Natural killer cell (primary cell): ENCODE measurements around the gene TMEM181. TPM values are rescaled to one million over a fixed set of nuclear protein-coding genes. Genes with fewer than 3 reads are reported as not detected.
A peak's percentile ranks its signal among the peaks of the same experiment; 100 is the strongest.
"Not testable (repeated sequence)": the region's sequence is repeated elsewhere in the genome, so short reads cannot be mapped to it uniquely, and the experiment has no call there.

Experiments
- ATAC-seq, 3 donors: fragments of 150-1000 bp in 2 of 3; fragments of 200-7000 bp in 1 of 3; cut with Tn5 transposase; 1 replicate in 1 of 3; 2 replicates in 2 of 3; pipeline ENCODE4 v1.10.0; 2021; ENCODE audit warnings: mild to moderate bottlenecking in 2 of 3, moderate library complexity in 2 of 3
- DNase-seq, 2 donors: peaks; one replicate each; pipeline versions ENCODE4 v3.0.0 to v3.0.0-alpha.2; 2013 to 2021; ENCODE audit warnings: mixed read lengths in 1 of 2
- H3K27ac ChIP-seq: one replicate; pipeline ENCODE4 v1.5.1; 2013; ENCODE audit warnings: mild to moderate bottlenecking, low read length
- H3K27me3 ChIP-seq: one replicate; pipeline ENCODE4 v1.6.1; 2013; ENCODE audit warnings: low read length; ENCODE audit not compliant: control insufficient read depth, insufficient read depth
- H3K36me3 ChIP-seq: one replicate; pipeline ENCODE4 v1.6.1; 2013; ENCODE audit warnings: low read length; ENCODE audit not compliant: control insufficient read depth, insufficient read depth
- H3K4me1 ChIP-seq: one replicate; pipeline ENCODE4 v1.6.1; 2013; ENCODE audit warnings: low read length; ENCODE audit not compliant: control insufficient read depth, insufficient read depth
- H3K4me3 ChIP-seq: one replicate; pipeline ENCODE4 v1.5.1; 2013; ENCODE audit warnings: low read length
- H3K9me3 ChIP-seq: one replicate; pipeline ENCODE4 v1.6.1; 2013; ENCODE audit warnings: low read length; ENCODE audit not compliant: control insufficient read depth, insufficient read depth
- H3K27ac Mint-ChIP-seq, 2 donors: one replicate each; pipeline ENCODE4 v1.8.0; 2022; ENCODE audit warnings: mild to moderate bottlenecking in 2 of 2, mixed read lengths in 2 of 2, moderate library complexity in 1 of 2
- H3K27me3 Mint-ChIP-seq, 2 donors: one replicate each; pipeline ENCODE4 v1.8.0; 2022; ENCODE audit warnings: low read depth in 2 of 2, mixed read lengths in 2 of 2
- H3K36me3 Mint-ChIP-seq: one replicate; pipeline ENCODE4 v1.8.0; 2022; ENCODE audit warnings: mixed read lengths
- H3K4me1 Mint-ChIP-seq, 2 donors: one replicate each; pipeline ENCODE4 v1.8.0; 2022; ENCODE audit warnings: mixed read lengths in 2 of 2
- H3K4me3 Mint-ChIP-seq: one replicate; pipeline ENCODE4 v1.8.0; 2022; ENCODE audit warnings: mild to moderate bottlenecking, moderate library complexity, mixed read lengths
- H3K9me3 Mint-ChIP-seq, 2 donors: one replicate each; pipeline ENCODE4 v1.8.0; 2022; ENCODE audit warnings: mixed read lengths in 2 of 2
- WGBS: methylation state at CpG from one replicate; pipeline ENCODE4 v1.1.7; 2013; ENCODE audit warnings: missing lambda C conversion rate; ENCODE audit not compliant: insufficient coverage; 5-methylcytosine and 5-hydroxymethylcytosine counted together
- intact Hi-C: fragments of 100-400 bp; cut with micrococcal nuclease; formaldehyde crosslinking; loops from one replicate; pipeline ENCODE4 v1.14.2; 2022
- total RNA-seq, 4 donors: library from RNA; stranded (reverse); fragments of 120-200 nt in 1 of 4; gene quantifications; one replicate each; pipeline versions ENCODE4 v1.2.3 to v1.2.4, GENCODE V29; 2013 to 2022
- TF ChIP-seq, protein P1 (sequence below): fragments of 200-600 bp; IDR thresholded peaks from one replicate; pipeline ENCODE4 v1.8.0; 2022; ENCODE audit warnings: antibody characterized with exemption

Gene TMEM181
- total RNA-seq, 3 donors from 2014 or later (not counting 1 experiment from before 2014, with no cell fraction given), result 44.8 to 60.9 (median 45.0) TPM

DNA sequence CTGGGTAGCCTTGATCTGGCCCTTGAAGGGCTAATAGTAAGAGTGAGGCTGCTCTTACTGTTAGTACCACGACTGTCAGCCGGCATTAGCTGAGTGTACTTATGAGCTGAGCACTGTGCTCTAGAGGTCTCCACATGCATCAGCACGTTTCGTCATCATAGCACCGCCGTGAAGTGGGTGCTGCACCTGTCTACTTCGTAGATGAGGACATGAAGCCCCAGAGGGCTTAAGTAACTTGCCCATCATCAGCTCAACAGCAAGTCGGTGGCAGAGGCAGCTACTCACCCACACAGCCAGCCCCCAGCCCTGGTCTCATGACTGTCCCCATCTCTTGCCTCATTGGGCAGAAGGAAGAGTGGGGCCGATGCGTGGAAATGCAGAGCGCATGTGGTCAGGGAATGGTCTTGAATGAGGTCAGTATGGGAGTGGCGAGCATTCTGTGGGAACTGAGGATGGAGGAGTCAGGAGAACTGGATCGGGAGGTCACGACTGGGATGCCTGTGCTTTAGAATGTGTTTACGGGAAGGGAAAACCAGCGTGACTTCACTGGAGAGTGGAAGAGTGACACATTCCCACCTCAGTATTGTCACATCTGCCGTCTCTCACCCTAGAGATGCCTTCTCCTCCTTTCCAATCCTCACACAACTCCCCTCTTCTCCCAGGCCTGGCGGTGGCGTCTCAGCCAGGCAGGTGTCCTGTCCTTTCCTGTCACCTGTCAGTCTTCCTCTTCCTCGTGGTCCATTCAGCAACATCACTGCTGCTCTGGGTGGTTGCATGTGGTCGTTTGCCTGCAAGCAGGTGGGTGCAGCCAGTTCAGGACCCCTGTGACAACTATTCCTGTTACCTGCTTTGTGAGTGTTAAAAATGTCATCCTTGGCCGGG, 95.9 kb downstream of the TMEM181 start:
- H3K4me1 Mint-ChIP-seq, result peaks cover 59 to 66% of the 10 kb centered on the region in 2 donors
- intact Hi-C loops, result loop anchor here (10.0 kb wide), 1 partner anchor 1319 kb away; no protein-coding TSS in a partner anchor

DNA sequence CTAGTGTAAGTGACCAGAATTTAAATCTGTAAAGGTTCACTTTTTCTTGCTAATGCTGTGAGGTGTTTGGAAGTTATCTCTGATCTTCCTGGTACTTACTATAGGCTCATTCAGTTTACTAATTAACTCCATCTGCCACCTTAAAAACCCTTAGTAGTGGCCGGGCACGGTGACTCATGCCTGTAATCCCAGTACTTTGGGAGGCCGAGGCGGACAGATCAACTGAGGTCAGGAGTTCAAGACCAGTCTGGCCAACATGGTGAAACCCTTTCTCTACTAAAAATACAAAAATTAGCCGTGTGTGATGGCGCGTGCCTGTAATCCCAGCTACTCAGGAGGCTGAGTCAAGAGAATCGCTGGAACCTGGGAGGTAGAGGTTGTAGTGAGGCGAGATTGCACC, 97.1 kb downstream of the TMEM181 start:
- H3K27ac Mint-ChIP-seq, result peak overlapping the region; percentile 96 to 99
- H3K4me3 Mint-ChIP-seq, result peak overlapping the region; percentile 21
- not testable (repeated sequence) for H3K27me3 ChIP-seq, H3K4me3 ChIP-seq, H3K27ac ChIP-seq, DNase-seq, H3K27me3 Mint-ChIP-seq, H3K36me3 Mint-ChIP-seq, H3K9me3 Mint-ChIP-seq, H3K9me3 ChIP-seq, ATAC-seq
- WGBS, result 93% methylated on average over 7 of the region's 9 CpGs
- intact Hi-C loops, result loop anchor here (10.0 kb wide), 1 partner anchor 1318 kb away; no protein-coding TSS in a partner anchor
- Histone ChIP-seq H3K4me1 (peaks cover 63% of the 10 kb centered on the region), H3K36me3 (peaks cover 21% of the 10 kb centered on the region)
- peaks cover 59 to 66% of the 10 kb centered on the region in 2 donors for H3K4me1 Mint-ChIP-seq

More for the DNA sequence above, 95.9 kb downstream of the TMEM181 start:
- WGBS, result 79% methylated on average over 22 of the region's 22 CpGs
- no peaks in the 10 kb centered on the region for H3K36me3 Mint-ChIP-seq
- H3K27me3 Mint-ChIP-seq, result no peaks in the 10 kb centered on the region
- Histone ChIP-seq H3K9me3 (no peaks in the 10 kb centered on the region), H3K4me1 (peaks cover 70% of the 10 kb centered on the region), H3K27ac (peak overlapping the region; percentile 98), H3K27me3 (no peaks in the 10 kb centered on the region), H3K4me3 (no peak overlapping the region), H3K36me3 (peaks cover 11% of the 10 kb centered on the region)
- H3K27ac Mint-ChIP-seq, result peak overlapping the region; percentile 96 to 99
- TF ChIP-seq, protein P1, sequence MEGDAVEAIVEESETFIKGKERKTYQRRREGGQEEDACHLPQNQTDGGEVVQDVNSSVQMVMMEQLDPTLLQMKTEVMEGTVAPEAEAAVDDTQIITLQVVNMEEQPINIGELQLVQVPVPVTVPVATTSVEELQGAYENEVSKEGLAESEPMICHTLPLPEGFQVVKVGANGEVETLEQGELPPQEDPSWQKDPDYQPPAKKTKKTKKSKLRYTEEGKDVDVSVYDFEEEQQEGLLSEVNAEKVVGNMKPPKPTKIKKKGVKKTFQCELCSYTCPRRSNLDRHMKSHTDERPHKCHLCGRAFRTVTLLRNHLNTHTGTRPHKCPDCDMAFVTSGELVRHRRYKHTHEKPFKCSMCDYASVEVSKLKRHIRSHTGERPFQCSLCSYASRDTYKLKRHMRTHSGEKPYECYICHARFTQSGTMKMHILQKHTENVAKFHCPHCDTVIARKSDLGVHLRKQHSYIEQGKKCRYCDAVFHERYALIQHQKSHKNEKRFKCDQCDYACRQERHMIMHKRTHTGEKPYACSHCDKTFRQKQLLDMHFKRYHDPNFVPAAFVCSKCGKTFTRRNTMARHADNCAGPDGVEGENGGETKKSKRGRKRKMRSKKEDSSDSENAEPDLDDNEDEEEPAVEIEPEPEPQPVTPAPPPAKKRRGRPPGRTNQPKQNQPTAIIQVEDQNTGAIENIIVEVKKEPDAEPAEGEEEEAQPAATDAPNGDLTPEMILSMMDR, result no peak
- H3K4me3 Mint-ChIP-seq, result peak overlapping the region; percentile 80
- DNase-seq, result peak in 1 of 2 donors; percentile 13
- H3K9me3 Mint-ChIP-seq, result no peaks in the 10 kb centered on the region
- no peak for ATAC-seq

DNA sequence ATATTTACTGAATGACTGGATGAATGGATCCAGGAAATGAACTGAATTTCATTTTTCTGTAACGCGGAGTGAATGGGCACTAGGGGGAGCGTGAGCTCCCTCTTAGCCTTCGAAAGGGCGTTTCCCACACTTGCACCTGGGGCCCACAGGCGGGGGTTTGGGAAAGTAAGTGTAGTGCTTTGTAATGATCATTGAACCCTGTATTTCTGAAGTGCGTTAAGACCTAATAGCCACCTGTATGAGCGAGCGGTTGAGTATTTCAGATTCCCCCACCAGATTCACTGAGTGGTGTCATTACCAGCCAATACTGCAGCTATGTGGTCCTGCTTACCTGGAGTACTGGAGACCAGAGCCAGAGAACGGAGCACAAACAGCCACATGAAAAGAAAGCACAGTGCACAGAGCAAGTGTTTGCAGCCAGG, 100.5 kb downstream of the TMEM181 start:
- DNase-seq (peak in 1 of 2 donors; percentile 80), ATAC-seq (peak; percentile 48 to 66 (median 53))
- Histone ChIP-seq H3K27ac (no peak overlapping the region), H3K27me3 (no peaks in the 10 kb centered on the region), H3K36me3 (peaks cover 46% of the 10 kb centered on the region), H3K9me3 (no peaks in the 10 kb centered on the region), H3K4me3 (no peak overlapping the region), H3K4me1 (peaks cover 30% of the 10 kb centered on the region)
- TF ChIP-seq, protein P1, result peak; percentile 39
- Mint-ChIP-seq H3K27me3 (no peaks in the 10 kb centered on the region), H3K27ac (peak overlapping the region; percentile 35 to 51), H3K36me3 (peaks cover 10% of the 10 kb centered on the region), H3K4me3 (peak overlapping the region; percentile 45), H3K4me1 (peaks cover 30 to 34% of the 10 kb centered on the region in 2 donors), H3K9me3 (no peaks in the 10 kb centered on the region)
- 25% methylated on average over 10 of the region's 10 CpGs for WGBS
- intact Hi-C loops, result no loop called here

DNA sequence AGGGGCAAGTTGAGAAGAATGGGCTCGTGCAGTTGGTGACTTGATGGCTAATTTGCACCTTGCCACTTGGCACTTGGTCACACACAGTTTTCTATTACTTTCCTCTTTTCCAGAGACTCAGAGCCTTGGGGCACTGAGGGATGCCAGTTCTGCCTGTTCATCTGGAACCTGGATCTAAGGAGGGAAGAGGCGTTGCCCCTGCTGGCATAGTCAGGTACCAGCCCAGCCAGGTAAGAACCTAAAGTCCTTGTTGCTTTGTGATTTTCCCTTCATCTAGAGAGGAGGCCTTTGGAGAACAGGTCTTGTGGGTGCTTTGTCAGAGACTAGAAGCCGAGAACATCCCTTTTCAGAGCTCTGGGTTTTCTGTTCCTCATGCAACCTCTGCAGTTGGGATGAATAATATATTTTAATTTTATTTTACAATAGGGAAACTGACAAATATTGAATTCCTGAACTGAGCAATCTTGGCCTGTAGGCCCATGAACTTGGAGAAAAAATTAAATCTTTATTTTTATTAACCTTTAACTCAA, 101.3 kb downstream of the TMEM181 start:
- peaks cover 55% of the 10 kb centered on the region for H3K36me3 ChIP-seq
- DNase-seq (no peak), ATAC-seq (no peak)
- H3K4me3 ChIP-seq, result no peak overlapping the region
- no peaks in the 10 kb centered on the region for H3K27me3 ChIP-seq
- TF ChIP-seq, protein P1, result no peak
- Mint-ChIP-seq H3K27me3 (no peaks in the 10 kb centered on the region), H3K4me1 (peaks cover 21 to 26% of the 10 kb centered on the region in 2 donors), H3K9me3 (no peaks in the 10 kb centered on the region), H3K36me3 (peaks cover 10% of the 10 kb centered on the region), H3K27ac (no peak overlapping the region), H3K4me3 (no peak overlapping the region)
- intact Hi-C loops, result no loop called here
- WGBS, result 100% methylated on average over 2 of the region's 3 CpGs
- H3K9me3 ChIP-seq, result no peaks in the 10 kb centered on the region
- H3K4me1 ChIP-seq, result peaks cover 21% of the 10 kb centered on the region
- H3K27ac ChIP-seq, result no peak overlapping the region
